ENCODE data around the gene TMEM187.

DNA sequence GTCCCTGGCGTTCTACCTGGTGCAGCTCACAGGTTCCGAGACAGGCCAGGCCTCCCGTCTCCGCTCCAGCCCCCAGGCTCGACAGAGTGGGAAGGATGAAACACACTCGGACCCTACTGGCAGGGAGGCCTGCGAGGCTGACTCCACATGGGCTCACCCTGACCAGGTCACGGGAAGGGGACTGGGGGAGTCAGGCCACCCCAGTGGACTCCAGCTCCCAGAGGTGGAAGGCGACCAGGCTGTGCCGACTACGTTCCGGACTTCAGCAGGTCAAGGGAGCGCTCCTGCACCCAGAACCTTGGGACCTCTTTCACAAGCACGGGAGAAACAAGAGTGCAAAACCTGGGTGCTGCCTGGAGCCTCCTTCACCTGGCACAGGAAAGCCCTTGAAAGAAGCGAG, 51.7 kb downstream of the TMEM187 start:
- TF ChIP-seq, protein P1, sequence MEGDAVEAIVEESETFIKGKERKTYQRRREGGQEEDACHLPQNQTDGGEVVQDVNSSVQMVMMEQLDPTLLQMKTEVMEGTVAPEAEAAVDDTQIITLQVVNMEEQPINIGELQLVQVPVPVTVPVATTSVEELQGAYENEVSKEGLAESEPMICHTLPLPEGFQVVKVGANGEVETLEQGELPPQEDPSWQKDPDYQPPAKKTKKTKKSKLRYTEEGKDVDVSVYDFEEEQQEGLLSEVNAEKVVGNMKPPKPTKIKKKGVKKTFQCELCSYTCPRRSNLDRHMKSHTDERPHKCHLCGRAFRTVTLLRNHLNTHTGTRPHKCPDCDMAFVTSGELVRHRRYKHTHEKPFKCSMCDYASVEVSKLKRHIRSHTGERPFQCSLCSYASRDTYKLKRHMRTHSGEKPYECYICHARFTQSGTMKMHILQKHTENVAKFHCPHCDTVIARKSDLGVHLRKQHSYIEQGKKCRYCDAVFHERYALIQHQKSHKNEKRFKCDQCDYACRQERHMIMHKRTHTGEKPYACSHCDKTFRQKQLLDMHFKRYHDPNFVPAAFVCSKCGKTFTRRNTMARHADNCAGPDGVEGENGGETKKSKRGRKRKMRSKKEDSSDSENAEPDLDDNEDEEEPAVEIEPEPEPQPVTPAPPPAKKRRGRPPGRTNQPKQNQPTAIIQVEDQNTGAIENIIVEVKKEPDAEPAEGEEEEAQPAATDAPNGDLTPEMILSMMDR (IDR thresholded peaks at IDR 0.05): no peak
- no peak for TF ChIP-seq POLR2A (IDR thresholded peaks at IDR 0.05)
